ENCODE measurements around the gene CCL17. TPM values are rescaled to one million over a fixed set of nuclear protein-coding genes. Genes with fewer than 3 reads are reported as not detected.
A peak's percentile ranks its signal among the peaks of the same experiment; 100 is the strongest.

The CCL17 gene
- total RNA-seq, 5 donors from 2014 or later (not counting 1 experiment from before 2014, with no cell fraction given), result 0.93 to 1.2 (median 1.2) TPM; not detected in 2

DNA sequence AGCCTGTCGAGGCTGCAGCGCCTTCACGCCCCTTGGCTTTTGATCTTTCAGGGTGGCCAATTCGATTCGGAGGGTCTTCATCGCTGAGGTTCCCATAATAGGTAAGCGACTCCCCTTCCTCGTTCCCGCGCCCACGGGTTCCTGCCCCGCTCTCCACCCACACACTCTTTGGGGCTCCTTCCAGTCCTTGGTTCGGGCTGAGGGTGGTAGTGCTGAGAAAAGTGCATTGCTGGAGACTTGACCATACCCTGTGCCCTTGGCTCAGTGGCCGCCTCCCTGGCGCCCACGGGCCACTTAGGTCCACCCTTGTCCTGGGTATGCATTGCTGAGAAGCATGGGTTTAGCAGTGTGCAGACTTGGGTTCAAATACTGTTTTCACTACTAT lies 58.4 kb downstream of the CCL17 start:
- Mint-ChIP-seq H3K27ac (peak overlapping the region; percentile 100), H3K27me3 (no peaks in the 10 kb centered on the region), H3K4me3 (peak overlapping the region; percentile 90 to 100 (median 100)), H3K36me3 (peaks cover 44% of the 10 kb centered on the region), H3K9me3 (no peaks in the 10 kb centered on the region), H3K4me1 (peaks cover 38 to 42% (median 41%) of the 10 kb centered on the region in 3 donors)
- peak overlapping the region; percentile 19 for H3K27ac ChIP-seq (ENCODE audit: low read length)
- H3K9me3 ChIP-seq, result no peaks in the 10 kb centered on the region
- H3K4me1 ChIP-seq (ENCODE audit: control insufficient read depth in 1 of 2, extremely low read depth in 1 of 2, insufficient read depth in 2 of 2, low read length in 2 of 2), result peaks cover 6 to 19% of the 10 kb centered on the region in 2 experiments
- peak overlapping the region; percentile 72 to 93 for H3K4me3 ChIP-seq (ENCODE audit: control insufficient read depth in 1 of 2, extremely low read depth in 1 of 2, low read length in 1 of 2)
- H3K36me3 ChIP-seq (ENCODE audit: control insufficient read depth in 2 of 2, extremely low read depth in 1 of 2, insufficient read depth in 1 of 2, low read length in 1 of 2), result peaks cover 11 to 63% of the 10 kb centered on the region in 2 donors
- ChIA-PET POLR2A (interaction anchor here in 1 of 2 donors (0.6 to 1.2 kb wide), 2 partner anchors 16 to 201 kb away, joined by 4 to 9 read pairs; partner anchors contain the start of genes CIAPIN1 and COQ9), CTCF (interaction anchor here in 1 of 2 donors (0.7 to 1.5 kb wide), 6 partner anchors 16 to 273 kb away, joined by 3 to 10 read pairs (median 4); partner anchors contain the start of genes CIAPIN1, COQ9, DOK4 and KATNB1)
- 7% methylated on average over 11 of the region's 16 CpGs for WGBS (ENCODE audit: insufficient coverage)
- ATAC-seq (replicated peaks in 1 of 4), result peak; percentile 15 to 20 (median 19)
- H3K27me3 ChIP-seq (replicated peaks in 1 of 2; ENCODE audit: control insufficient read depth in 2 of 2, extremely low read depth in 1 of 2, insufficient read depth in 2 of 2, low read length in 1 of 2), result no peaks in the 10 kb centered on the region
- DNase-seq, result no peak

DNA sequence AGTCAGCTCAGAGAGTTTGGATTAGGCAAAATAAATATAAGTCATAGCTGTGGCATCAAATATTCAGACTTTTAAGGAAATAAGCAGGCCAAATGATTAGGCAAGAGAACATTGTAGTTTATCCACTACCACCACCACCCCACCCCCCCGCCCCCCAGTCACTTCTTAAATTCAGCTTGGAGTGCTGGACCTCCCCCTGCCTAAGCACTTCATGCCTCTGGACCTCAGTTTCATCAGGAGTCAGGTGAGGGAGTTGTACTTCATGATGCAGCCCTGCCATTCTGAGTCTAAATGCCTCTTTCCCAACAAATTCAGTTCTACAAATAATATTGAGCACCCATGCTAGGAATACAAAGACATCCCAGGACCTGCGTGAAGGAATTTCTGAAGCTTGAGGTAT lies 60.0 kb downstream of the CCL17 start:
- peaks cover 6 to 64% of the 10 kb centered on the region in 2 donors for H3K36me3 ChIP-seq (ENCODE audit: control insufficient read depth in 2 of 2, extremely low read depth in 1 of 2, insufficient read depth in 1 of 2, low read length in 1 of 2)
- Mint-ChIP-seq H3K9me3 (no peaks in the 10 kb centered on the region), H3K27ac (peak overlapping the region in 1 of 2 donors; percentile 76), H3K4me3 (peak overlapping the region; percentile 90 to 100 (median 100)), H3K36me3 (peaks cover 51% of the 10 kb centered on the region), H3K27me3 (no peaks in the 10 kb centered on the region), H3K4me1 (peaks cover 38 to 48% (median 45%) of the 10 kb centered on the region in 3 donors)
- ATAC-seq (replicated peaks in 1 of 4), result no peak
- H3K4me3 ChIP-seq (ENCODE audit: control insufficient read depth in 1 of 2, extremely low read depth in 1 of 2, low read length in 1 of 2), result no peak overlapping the region
- ChIA-PET CTCF (interaction anchor here in 1 of 2 donors (0.5 kb wide), 1 partner anchor 17 kb away, joined by 3 read pairs; the partner anchor contains the start of gene COQ9), POLR2A (no interaction called here)
- no peaks in the 10 kb centered on the region for H3K27me3 ChIP-seq (replicated peaks in 1 of 2; ENCODE audit: control insufficient read depth in 2 of 2, extremely low read depth in 1 of 2, insufficient read depth in 2 of 2, low read length in 1 of 2)
- DNase-seq, result no peak
- no peaks in the 10 kb centered on the region for H3K9me3 ChIP-seq
- WGBS (ENCODE audit: insufficient coverage), result no CpG with 5 or more reads among the region's 2 CpGs
- no peak overlapping the region for H3K27ac ChIP-seq (ENCODE audit: low read length)
- peaks cover 6 to 19% of the 10 kb centered on the region in 2 experiments for H3K4me1 ChIP-seq (ENCODE audit: control insufficient read depth in 1 of 2, extremely low read depth in 1 of 2, insufficient read depth in 2 of 2, low read length in 2 of 2)

Other genes starting within 250 kb of the CCL17 start
- gene PSME3IP1, start 218.7 kb upstream of the CCL17 start, total RNA-seq, result 100 to 1,000 TPM; 132 to 145 (median 144) TPM
- 10 to 100 TPM; 25.0 to 32.0 (median 28.2) TPM for gene RSPRY1, start 218.4 kb upstream of the CCL17 start, total RNA-seq
- gene ARL2BP, start 159.5 kb upstream of the CCL17 start, total RNA-seq, result 10 to 100 TPM; 34.6 to 62.2 (median 48.4) TPM
- gene PLLP, start 120.1 kb upstream of the CCL17 start, total RNA-seq, result 1 to 10 TPM; 1.4 to 4.3 (median 3.3) TPM
- gene CCL22, start 46.0 kb upstream of the CCL17 start, total RNA-seq, result 10 to 100 TPM in 3 of 5 donors, not detected in 2; 13.0 to 27.3 (median 13.0) TPM
- gene CX3CL1, start 32.3 kb upstream of the CCL17 start, total RNA-seq, result under 1 TPM in 3 of 5 donors, not detected in 2; 0.13 to 0.18 (median 0.16) TPM
- 10 to 100 TPM; 26.5 to 46.8 (median 28.5) TPM for gene CIAPIN1, start 42.6 kb downstream of the CCL17 start, total RNA-seq
- gene COQ9, start 42.7 kb downstream of the CCL17 start, total RNA-seq, result 10 to 100 TPM; 18.0 to 35.3 (median 34.2) TPM
- 10 to 100 TPM; 63.8 to 93.9 (median 69.0) TPM for gene POLR2C, start 57.9 kb downstream of the CCL17 start, total RNA-seq
- gene DOK4, start 81.7 kb downstream of the CCL17 start, total RNA-seq, result 1 to 10 TPM; 2.2 to 4.1 (median 3.1) TPM
- 10 to 100 TPM in 1 of 5 donors, 1 to 10 TPM in 4; 6.1 to 11.2 (median 6.6) TPM for gene CCDC102A, start 131.8 kb downstream of the CCL17 start, total RNA-seq
- gene ADGRG5, start 137.9 kb downstream of the CCL17 start, total RNA-seq, result 10 to 100 TPM in 1 of 5 donors, 1 to 10 TPM in 4; 1.5 to 10.2 (median 5.9) TPM
- gene ADGRG1, start 223.9 kb downstream of the CCL17 start, total RNA-seq, result 10 to 100 TPM in 4 of 5 donors, 1 to 10 TPM in 1; 7.8 to 91.7 (median 11.7) TPM

Data from T-cell (primary cell).